Sciatic nerve (tissue), 2 donors: Measurements from ENCODE around the gene SLC47A2. TPM values are rescaled to one million over a fixed set of nuclear protein-coding genes. Genes with fewer than 3 reads are reported as not detected.

Experiments used
- ATAC-seq: fragments of 200-7000 bp; cut with Tn5 transposase; one replicate; pipeline ENCODE4 v1.9.1; 2020; ENCODE audit warnings: mild to moderate bottlenecking, moderate library complexity
- DNase-seq: peaks from one replicate; pipeline ENCODE4 v3.0.0-alpha.2; 2020; ENCODE audit warnings: low spot score
- intact Hi-C: fragments of 100-400 bp; cut with DNase I; formaldehyde crosslinking; loops from one replicate; pipeline ENCODE4 v1.14.2; 2022
- total RNA-seq: library from RNA; stranded (reverse); fragmentation: NEBNext Ultra II Directional; extraction: Animal tissue kit (Norgen Biotek cat#: 25700); gene quantifications from one replicate; pipeline ENCODE4 v1.2.1, GENCODE V29; 2021
- donor health status: DM: no; HTN: no; CAD: no.
- donor health status: DM: no; HTN: no; CAD: no.

SLC47A2 gene
- total RNA-seq, 1 donor from 2014 or later, result not detected

- no peak for ATAC-seq
- intact Hi-C loops, result no loop called here
- no peak for DNase-seq
Measured at GRCh38 chr17:19654342-19654886, 62.0 kb downstream of the SLC47A2 start.

DNA sequence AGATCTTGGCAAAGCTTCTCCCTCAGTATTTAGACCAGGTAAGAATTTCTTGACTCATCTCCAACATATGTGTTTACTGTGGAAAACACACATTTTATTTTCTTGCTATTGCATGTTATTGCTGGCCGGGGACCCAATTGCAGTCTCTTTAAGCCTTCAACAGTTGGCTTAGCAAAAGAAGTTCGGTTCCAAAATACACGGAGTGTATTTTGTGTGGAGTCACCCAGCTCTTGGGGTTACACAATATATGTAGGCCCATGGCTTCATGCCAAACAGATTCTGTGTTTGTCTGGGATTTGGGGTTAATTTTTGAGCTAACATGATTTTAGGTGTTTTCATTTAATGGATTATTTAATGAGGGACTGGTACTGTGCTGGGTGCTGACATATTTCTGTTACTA is 63.8 kb downstream of the SLC47A2 start:
- ATAC-seq (no peak), DNase-seq (no peak)
- intact Hi-C loops, result no loop called here

GRCh38 chr17:19651451-19652238 is 64.7 kb downstream of the SLC47A2 start:
- intact Hi-C loops, result no loop called here
- ATAC-seq, result no peak
- no peak for DNase-seq

DNA sequence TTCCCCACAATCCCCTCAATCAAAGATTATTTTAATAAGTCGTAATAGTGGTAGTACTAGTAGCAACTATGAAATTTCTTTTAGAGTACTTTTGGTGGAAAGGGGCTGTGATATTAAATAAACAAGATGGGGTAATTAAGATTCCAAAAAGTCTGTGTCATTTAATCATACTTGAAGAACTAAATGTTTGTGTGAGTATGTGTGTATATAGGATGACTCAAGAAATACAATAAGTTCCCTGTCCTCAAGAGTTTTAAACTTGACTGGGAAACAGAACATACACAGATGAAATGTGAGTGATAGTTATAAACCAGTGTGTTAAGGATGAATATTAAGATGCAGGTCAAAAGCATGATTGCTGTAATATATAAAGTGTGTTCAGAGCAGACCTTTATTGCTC is 65.6 kb downstream of the SLC47A2 start:
- DNase-seq (no peak), ATAC-seq (no peak)
- intact Hi-C loops, result no loop called here

GRCh38 chr17:19649274-19649541 is 67.2 kb downstream of the SLC47A2 start:
- DNase-seq (no peak), ATAC-seq (no peak)
- intact Hi-C loops, result no loop called here

GRCh38 chr17:19648475-19649273 is 67.7 kb downstream of the SLC47A2 start, which contains the start of gene ALDH3A2:
Gene ALDH3A2, plus strand, starts transcription at chr17:19648751. Its CDS starts 221 bp downstream, at chr17:19648972.
- ATAC-seq (peak; percentile 100), DNase-seq (peak; percentile 98)
- intact Hi-C loops, result no loop called here

- intact Hi-C loops, result no loop called here
- DNase-seq (peak; percentile 83), ATAC-seq (peak; percentile 67)
Measured at GRCh38 chr17:19647697-19648474, 68.5 kb downstream of the SLC47A2 start.

DNA sequence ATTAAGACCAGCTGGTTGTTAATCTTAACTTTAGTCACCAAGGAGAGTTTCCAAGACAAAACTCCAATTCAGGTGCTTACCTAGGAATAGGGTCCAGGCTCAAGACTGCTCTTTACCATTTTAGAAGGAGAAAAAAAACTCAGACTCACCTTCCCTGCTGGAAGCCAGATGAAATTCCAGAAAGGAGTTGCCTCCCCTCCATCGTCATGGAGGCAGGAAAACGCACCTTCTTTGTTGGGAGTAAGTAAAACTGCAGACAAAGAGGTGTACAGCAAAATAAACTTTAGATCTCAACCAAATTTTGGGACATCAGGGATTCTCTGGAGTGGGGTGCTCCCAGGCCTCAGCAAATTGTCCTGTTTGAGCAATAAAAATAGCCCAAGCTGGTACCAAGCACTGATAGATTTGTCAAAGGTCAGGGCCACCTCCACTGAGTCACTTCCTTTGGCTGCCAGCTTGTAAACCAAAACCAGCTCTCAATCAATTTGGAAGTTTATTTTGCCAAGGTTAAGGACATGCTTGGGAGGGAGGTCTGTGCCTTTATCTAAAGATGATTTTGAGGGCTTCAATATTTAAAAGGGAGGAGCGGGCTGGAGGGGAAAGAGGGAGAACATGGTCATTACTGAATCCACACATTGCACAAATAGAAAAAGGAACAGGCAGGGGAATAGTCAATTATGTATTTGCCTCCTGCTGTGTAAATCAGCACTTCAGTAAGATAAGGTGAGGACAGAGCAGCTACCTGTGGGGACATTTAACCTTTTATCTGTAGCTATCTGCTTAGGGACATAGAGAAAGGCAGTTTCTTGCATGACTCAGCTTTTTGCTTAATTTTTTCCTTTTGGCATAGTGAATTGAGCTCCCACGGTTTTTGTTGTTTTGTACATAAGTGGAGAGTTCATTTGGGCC is 69.3 kb downstream of the SLC47A2 start:
- no peak for ATAC-seq
- intact Hi-C loops, result no loop called here
- no peak for DNase-seq

GRCh38 chr17:19645734-19646201 is 70.6 kb downstream of the SLC47A2 start:
- ATAC-seq (no peak), DNase-seq (no peak)
- intact Hi-C loops, result no loop called here

DNA sequence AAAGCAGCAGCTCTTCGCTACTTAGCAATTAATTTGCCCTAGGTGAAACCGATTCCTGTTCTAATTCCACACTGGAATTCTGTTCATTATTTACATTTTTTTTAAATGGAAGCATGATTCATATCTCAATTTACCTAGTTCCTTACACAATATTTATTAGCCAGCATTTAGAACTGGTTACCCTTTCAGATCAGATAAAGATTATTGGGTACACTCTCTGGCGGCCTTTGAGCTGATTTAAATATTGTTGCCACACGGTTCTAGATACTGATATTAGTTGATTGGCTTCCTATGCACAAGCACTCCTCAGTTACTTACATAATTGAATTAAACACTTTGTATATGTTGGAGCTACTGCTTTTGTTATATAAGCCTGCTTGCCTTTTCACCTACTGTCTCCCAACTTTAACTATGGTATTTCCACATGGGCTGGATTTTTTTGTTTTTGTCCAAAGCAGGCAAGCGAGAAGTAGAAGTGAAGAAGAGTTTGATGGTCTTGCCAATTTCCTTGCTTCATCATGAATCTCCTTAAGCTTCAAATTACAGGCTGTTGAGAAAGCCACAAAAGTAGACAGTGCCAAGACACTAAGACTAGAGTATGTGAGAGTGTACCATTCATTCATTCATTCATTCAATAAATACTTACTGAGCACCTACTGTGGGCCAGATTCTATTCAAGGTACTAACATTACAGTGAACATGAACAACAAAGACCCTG is 71.7 kb downstream of the SLC47A2 start:
- intact Hi-C loops, result no loop called here
- DNase-seq, result no peak
- ATAC-seq, result no peak

DNA sequence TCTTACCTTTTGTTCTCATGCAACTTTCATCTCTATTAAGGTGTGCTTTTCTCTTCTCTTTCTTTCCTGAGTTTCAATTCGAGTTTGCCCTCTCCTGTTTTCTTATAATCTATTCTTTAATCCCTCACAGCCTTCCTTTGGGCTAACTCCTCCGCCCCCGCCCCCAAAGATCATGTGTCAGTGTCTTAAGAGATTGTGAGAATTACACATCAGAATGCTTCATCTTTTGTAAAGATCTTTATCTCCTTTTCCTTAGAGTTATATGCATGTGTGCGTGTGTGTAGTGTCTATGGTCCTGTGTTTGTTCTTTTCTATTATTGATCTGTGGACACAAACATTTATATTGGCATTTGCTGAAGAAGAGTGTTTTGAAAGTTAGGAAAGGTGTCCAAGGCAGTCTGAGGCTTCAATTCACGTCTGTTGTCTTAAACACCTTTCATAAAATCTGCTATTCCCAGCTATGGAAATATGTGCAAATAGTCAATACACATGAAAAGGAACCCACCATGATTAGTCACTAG is 74.0 kb downstream of the SLC47A2 start:
- ATAC-seq (no peak), DNase-seq (no peak)
- intact Hi-C loops, result no loop called here

- DNase-seq, result no peak
- ATAC-seq, result no peak
- intact Hi-C loops, result no loop called here
Measured at GRCh38 chr17:19641687-19642372, 74.6 kb downstream of the SLC47A2 start.

- DNase-seq (no peak), ATAC-seq (no peak)
- intact Hi-C loops, result no loop called here
Measured at GRCh38 chr17:19631905-19632304, 84.5 kb downstream of the SLC47A2 start.

GRCh38 chr17:19630661-19631060 is 85.7 kb downstream of the SLC47A2 start:
- intact Hi-C loops, result no loop called here
- ATAC-seq, result no peak
- no peak for DNase-seq

- intact Hi-C loops, result no loop called here
- DNase-seq, result no peak
- no peak for ATAC-seq
Measured at GRCh38 chr17:19630035-19630434, 86.3 kb downstream of the SLC47A2 start.

DNA sequence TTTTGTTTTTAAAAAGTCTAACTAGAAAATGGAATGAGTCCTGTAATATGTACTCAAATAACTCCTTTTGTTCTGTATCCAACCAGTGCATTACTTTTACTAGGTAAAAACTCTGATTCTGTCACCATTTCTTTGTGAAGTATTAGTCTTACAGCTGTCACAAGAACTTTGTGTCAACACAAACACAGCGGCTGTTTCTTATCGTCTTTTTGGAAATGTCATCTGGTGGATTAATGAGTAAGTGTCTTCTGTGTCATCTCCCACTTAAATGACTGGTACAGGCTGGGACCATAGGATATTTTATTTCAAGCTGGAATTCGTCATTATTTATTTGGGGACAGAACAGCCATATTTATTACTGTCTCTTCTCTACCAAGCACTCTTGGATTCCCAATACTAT is 86.9 kb downstream of the SLC47A2 start:
- intact Hi-C loops, result no loop called here
- DNase-seq (no peak), ATAC-seq (no peak)
